GM12892 (cell line): ENCODE measurements around the gene SLIT3.

Experiments
- POLR2A ChIP-seq: IDR thresholded peaks from 2 replicates; pipeline ENCODE4 v1.6.1; 2011; ENCODE audit warnings: low read depth, low read length, control low read depth
- POLR2AphosphoS5 ChIP-seq: IDR thresholded peaks from 2 replicates; pipeline ENCODE4 v1.6.1; 2011; ENCODE audit warnings: low read depth, low read length, control low read depth

GRCh38 chr5:169158764-169159163 is 142.2 kb downstream of the SLIT3 start:
- no peak for TF ChIP-seq POLR2AphosphoS5
- TF ChIP-seq POLR2A = no peak
